Natural killer cell (primary cell): ENCODE measurements around the gene SDS. TPM values are rescaled to one million over a fixed set of nuclear protein-coding genes. Genes with fewer than 3 reads are reported as not detected.

Experiments used
- ATAC-seq, 3 donors: fragments of 150-1000 bp in 2 of 3; fragments of 200-7000 bp in 1 of 3; cut with Tn5 transposase; 1 replicate in 1 of 3; 2 replicates in 2 of 3; pipeline ENCODE4 v1.10.0; 2021; ENCODE audit warnings: mild to moderate bottlenecking in 2 of 3, moderate library complexity in 2 of 3
- DNase-seq, 2 donors: peaks; one replicate each; pipeline versions ENCODE4 v3.0.0 to v3.0.0-alpha.2; 2013 to 2021; ENCODE audit warnings: mixed read lengths in 1 of 2
- H3K27ac ChIP-seq: one replicate; pipeline ENCODE4 v1.5.1; 2013; ENCODE audit warnings: mild to moderate bottlenecking, low read length
- H3K27me3 ChIP-seq: one replicate; pipeline ENCODE4 v1.6.1; 2013; ENCODE audit warnings: low read length; ENCODE audit not compliant: control insufficient read depth, insufficient read depth
- H3K36me3 ChIP-seq: one replicate; pipeline ENCODE4 v1.6.1; 2013; ENCODE audit warnings: low read length; ENCODE audit not compliant: control insufficient read depth, insufficient read depth
- H3K4me1 ChIP-seq: one replicate; pipeline ENCODE4 v1.6.1; 2013; ENCODE audit warnings: low read length; ENCODE audit not compliant: control insufficient read depth, insufficient read depth
- H3K4me3 ChIP-seq: one replicate; pipeline ENCODE4 v1.5.1; 2013; ENCODE audit warnings: low read length
- H3K9me3 ChIP-seq: one replicate; pipeline ENCODE4 v1.6.1; 2013; ENCODE audit warnings: low read length; ENCODE audit not compliant: control insufficient read depth, insufficient read depth
- H3K27ac Mint-ChIP-seq, 2 donors: one replicate each; pipeline ENCODE4 v1.8.0; 2022; ENCODE audit warnings: mild to moderate bottlenecking in 2 of 2, mixed read lengths in 2 of 2, moderate library complexity in 1 of 2
- H3K27me3 Mint-ChIP-seq, 2 donors: one replicate each; pipeline ENCODE4 v1.8.0; 2022; ENCODE audit warnings: low read depth in 2 of 2, mixed read lengths in 2 of 2
- H3K36me3 Mint-ChIP-seq: one replicate; pipeline ENCODE4 v1.8.0; 2022; ENCODE audit warnings: mixed read lengths
- H3K4me1 Mint-ChIP-seq, 2 donors: one replicate each; pipeline ENCODE4 v1.8.0; 2022; ENCODE audit warnings: mixed read lengths in 2 of 2
- H3K4me3 Mint-ChIP-seq: one replicate; pipeline ENCODE4 v1.8.0; 2022; ENCODE audit warnings: mild to moderate bottlenecking, moderate library complexity, mixed read lengths
- H3K9me3 Mint-ChIP-seq, 2 donors: one replicate each; pipeline ENCODE4 v1.8.0; 2022; ENCODE audit warnings: mixed read lengths in 2 of 2
- WGBS: methylation state at CpG from one replicate; pipeline ENCODE4 v1.1.7; 2013; ENCODE audit warnings: missing lambda C conversion rate; ENCODE audit not compliant: insufficient coverage; 5-methylcytosine and 5-hydroxymethylcytosine counted together
- intact Hi-C: fragments of 100-400 bp; cut with micrococcal nuclease; formaldehyde crosslinking; loops from one replicate; pipeline ENCODE4 v1.14.2; 2022
- total RNA-seq, 4 donors: library from RNA; stranded (reverse); fragments of 120-200 nt in 1 of 4; gene quantifications; one replicate each; pipeline versions ENCODE4 v1.2.3 to v1.2.4, GENCODE V29; 2013 to 2022
- TF ChIP-seq, protein P1 (sequence below): fragments of 200-600 bp; IDR thresholded peaks from one replicate; pipeline ENCODE4 v1.8.0; 2022; ENCODE audit warnings: antibody characterized with exemption

Gene SDS
- total RNA-seq, 3 donors from 2014 or later (not counting 1 experiment from before 2014, with no cell fraction given) = not detected

DNA sequence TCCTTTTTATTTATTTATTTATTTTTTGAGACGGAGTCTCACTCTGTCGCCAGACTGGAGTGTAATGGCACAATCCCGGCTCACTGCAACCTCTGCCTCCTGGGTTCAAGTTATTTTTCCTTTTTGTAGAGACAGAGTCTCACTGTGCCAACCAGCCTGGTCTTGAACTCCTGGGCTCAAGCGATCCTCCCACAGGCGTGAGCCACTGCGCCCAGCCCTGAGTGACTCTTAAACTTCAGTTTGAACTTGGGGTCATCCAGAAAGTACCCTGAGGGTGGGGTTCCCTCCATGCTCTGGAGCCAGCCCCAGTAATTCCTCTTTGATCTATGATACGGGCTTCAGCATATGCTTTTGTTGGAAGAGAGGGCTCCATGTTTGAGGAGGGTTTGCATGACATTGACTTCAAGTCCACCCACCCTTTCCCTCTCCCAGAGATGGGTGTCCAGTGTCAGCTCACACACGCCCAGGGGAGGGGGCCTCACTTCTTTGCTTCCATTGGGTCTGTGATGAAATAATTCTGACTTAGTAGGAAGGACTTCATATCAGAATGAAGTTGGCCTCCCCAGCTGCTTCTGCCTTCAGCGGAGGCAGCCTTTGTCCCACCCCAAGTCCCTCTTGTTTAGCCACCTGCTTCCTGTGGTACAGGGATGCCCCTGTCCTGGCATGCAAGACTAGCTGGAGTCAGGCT lies 11.9 kb downstream of the SDS start:
- Mint-ChIP-seq H3K9me3 (no peaks in the 10 kb centered on the region), H3K36me3 (no peaks in the 10 kb centered on the region), H3K27me3 (no peaks in the 10 kb centered on the region), H3K4me3 (no peak overlapping the region), H3K4me1 (no peaks in the 10 kb centered on the region), H3K27ac (no peak overlapping the region)
- 93% methylated on average over 8 of the region's 9 CpGs for WGBS
- Histone ChIP-seq H3K27ac (no peak overlapping the region), H3K4me1 (no peaks in the 10 kb centered on the region), H3K36me3 (peaks cover 2% of the 10 kb centered on the region), H3K9me3 (no peaks in the 10 kb centered on the region), H3K4me3 (no peak overlapping the region), H3K27me3 (no peaks in the 10 kb centered on the region)
- TF ChIP-seq, protein P1, sequence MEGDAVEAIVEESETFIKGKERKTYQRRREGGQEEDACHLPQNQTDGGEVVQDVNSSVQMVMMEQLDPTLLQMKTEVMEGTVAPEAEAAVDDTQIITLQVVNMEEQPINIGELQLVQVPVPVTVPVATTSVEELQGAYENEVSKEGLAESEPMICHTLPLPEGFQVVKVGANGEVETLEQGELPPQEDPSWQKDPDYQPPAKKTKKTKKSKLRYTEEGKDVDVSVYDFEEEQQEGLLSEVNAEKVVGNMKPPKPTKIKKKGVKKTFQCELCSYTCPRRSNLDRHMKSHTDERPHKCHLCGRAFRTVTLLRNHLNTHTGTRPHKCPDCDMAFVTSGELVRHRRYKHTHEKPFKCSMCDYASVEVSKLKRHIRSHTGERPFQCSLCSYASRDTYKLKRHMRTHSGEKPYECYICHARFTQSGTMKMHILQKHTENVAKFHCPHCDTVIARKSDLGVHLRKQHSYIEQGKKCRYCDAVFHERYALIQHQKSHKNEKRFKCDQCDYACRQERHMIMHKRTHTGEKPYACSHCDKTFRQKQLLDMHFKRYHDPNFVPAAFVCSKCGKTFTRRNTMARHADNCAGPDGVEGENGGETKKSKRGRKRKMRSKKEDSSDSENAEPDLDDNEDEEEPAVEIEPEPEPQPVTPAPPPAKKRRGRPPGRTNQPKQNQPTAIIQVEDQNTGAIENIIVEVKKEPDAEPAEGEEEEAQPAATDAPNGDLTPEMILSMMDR = no peak
- intact Hi-C loops = no loop called here
- ATAC-seq = no peak
- no peak for DNase-seq

DNA sequence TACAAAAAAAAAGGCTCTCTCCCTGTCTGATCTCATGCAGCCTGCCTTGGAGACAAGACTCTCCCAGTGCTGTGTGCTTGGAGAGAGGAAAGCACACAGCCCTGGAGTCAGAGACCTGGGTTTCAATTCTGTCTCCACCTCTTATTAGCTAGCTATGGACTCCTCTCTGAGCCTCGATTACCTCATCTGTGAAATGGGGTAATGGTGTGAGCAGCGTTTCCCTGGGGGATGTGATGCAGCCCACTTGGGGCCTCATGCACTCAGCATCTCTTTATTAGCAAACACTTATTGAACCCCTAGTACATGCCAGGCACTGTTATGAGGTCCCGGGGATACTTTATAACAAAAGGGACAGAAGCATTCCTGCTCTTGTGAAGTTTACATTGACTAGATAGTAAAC lies 12.5 kb downstream of the SDS start:
- no peaks in the 10 kb centered on the region for H3K36me3 Mint-ChIP-seq
- 90% methylated on average over 3 of the region's 3 CpGs for WGBS
- H3K36me3 ChIP-seq = peaks cover 2% of the 10 kb centered on the region
- no peaks in the 10 kb centered on the region for H3K27me3 ChIP-seq
- intact Hi-C loops = no loop called here
- no peak overlapping the region for H3K27ac ChIP-seq
- H3K27ac Mint-ChIP-seq = no peak overlapping the region
- H3K4me3 ChIP-seq = no peak overlapping the region
- no peak overlapping the region for H3K4me3 Mint-ChIP-seq
- H3K4me1 Mint-ChIP-seq = no peaks in the 10 kb centered on the region
- no peaks in the 10 kb centered on the region for H3K27me3 Mint-ChIP-seq
- no peak for DNase-seq
- no peaks in the 10 kb centered on the region for H3K4me1 ChIP-seq
- TF ChIP-seq, protein P1 = no peak
- no peaks in the 10 kb centered on the region for H3K9me3 Mint-ChIP-seq
- no peaks in the 10 kb centered on the region for H3K9me3 ChIP-seq
- ATAC-seq = no peak

DNA sequence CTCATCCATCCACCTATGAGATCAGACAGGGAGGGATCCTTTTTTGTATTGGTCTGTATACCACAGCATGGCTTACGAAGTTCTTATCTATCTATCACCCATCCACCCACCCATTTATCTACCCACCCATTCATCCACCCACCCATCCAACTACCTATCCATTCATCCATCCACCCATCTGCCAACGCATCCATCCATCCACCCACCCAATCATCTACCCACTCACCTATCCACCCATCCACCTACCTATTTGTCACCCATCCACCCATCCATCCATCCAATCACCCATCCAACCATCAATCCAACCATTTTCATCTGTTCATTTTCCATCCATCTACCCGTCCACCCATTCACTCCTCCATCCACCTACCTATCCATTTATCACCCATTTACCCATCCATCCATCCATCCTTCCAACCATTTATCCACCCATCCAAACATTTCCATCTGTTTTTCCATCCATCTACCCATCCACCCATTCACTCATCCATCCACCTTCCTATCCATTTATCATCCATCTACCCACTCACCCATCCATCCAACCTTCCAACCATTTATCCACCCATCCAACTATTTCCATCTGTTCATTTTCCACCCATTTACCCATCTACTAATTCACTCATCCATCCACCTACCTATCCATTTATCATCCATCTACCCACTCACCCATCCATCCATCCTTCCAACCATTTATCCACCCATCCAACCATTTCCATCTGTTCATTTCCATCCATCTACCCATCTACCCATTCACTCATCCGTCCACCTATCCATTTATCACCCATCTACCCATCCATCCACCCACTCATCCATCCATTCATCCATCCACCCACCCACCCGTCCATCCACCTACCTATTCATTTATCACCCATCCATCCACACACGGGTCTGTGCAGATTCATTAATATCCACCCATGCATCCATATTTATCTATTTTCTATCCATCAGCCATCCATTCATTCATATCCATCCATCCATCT lies 13.3 kb downstream of the SDS start:
- no peak overlapping the region for H3K27ac ChIP-seq
- no peaks in the 10 kb centered on the region for H3K4me1 ChIP-seq
- no peaks in the 10 kb centered on the region for H3K9me3 ChIP-seq
- TF ChIP-seq, protein P1 = no peak
- Mint-ChIP-seq H3K36me3 (no peaks in the 10 kb centered on the region), H3K4me3 (no peak overlapping the region), H3K27ac (no peak overlapping the region), H3K9me3 (no peaks in the 10 kb centered on the region), H3K27me3 (no peaks in the 10 kb centered on the region), H3K4me1 (no peaks in the 10 kb centered on the region)
- no peaks in the 10 kb centered on the region for H3K27me3 ChIP-seq
- no peak overlapping the region for H3K4me3 ChIP-seq
- intact Hi-C loops = no loop called here
- peaks cover 2% of the 10 kb centered on the region for H3K36me3 ChIP-seq
- DNase-seq = no peak
- 95% methylated on average over 6 of the region's 6 CpGs for WGBS
- no peak for ATAC-seq
